Choroid plexus epithelial cell (primary cell): ENCODE data around the gene COL4A1.

ENCODE experiments used
- DNase-seq: peaks from one replicate; pipeline ENCODE4 v3.0.0-alpha.2; 2010; ENCODE audit warnings: low read depth
- H3K4me3 ChIP-seq: 2 replicates; pipeline ENCODE4 v1.5.1; 2011; ENCODE audit warnings: low read depth, mild to moderate bottlenecking, control low read depth, low read length, moderate library complexity
- TF ChIP-seq, protein P1 (sequence below): conservative IDR thresholded peaks from 2 replicates; pipeline ENCODE4 v1.5.1; 2011; ENCODE audit warnings: low read depth, mild to moderate bottlenecking, control low read depth, inconsistent platforms, low read length, moderate library complexity

The COL4A1 gene

DNA sequence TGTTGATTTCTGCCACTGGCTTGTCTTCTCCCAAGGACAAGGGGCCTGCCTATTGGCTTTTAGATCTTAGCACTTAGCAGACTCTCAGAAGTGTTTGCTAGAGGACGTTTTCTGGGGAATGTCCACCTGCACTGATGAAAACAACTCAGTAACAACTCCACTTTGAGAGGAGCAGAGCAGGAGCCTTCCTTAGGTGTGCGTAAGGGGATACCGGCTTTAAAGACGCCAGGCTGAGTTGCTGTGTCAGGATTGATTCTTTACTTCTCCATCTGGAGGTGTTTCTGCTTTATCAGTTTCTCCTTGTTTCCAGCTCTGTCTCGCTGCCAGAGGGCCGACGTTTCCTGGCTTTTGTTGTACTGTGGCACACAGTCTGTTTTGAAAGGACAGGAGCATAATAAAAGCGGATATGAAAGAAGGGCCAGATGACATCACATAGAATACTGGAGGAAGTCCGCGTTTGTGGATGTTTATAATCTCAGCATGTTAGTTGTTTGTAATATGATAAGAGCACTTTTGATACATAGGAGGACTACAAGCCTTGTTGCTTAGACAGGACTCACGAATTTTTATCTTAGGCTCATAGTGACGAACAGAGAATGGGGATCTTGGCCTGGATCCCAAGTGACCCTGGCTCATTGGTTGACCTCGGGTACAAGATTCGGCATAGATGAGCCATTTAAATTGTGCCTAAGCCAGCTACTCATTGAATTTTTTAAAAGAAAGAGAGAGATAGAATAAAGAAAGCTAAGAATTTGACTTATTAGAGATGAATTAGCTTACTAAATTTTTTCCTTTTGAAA, 34.7 kb upstream of the COL4A1 start:
- peak; percentile 91 for DNase-seq
- TF ChIP-seq, protein P1, sequence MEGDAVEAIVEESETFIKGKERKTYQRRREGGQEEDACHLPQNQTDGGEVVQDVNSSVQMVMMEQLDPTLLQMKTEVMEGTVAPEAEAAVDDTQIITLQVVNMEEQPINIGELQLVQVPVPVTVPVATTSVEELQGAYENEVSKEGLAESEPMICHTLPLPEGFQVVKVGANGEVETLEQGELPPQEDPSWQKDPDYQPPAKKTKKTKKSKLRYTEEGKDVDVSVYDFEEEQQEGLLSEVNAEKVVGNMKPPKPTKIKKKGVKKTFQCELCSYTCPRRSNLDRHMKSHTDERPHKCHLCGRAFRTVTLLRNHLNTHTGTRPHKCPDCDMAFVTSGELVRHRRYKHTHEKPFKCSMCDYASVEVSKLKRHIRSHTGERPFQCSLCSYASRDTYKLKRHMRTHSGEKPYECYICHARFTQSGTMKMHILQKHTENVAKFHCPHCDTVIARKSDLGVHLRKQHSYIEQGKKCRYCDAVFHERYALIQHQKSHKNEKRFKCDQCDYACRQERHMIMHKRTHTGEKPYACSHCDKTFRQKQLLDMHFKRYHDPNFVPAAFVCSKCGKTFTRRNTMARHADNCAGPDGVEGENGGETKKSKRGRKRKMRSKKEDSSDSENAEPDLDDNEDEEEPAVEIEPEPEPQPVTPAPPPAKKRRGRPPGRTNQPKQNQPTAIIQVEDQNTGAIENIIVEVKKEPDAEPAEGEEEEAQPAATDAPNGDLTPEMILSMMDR, result no peak
- no peak overlapping the region for H3K4me3 ChIP-seq

DNA sequence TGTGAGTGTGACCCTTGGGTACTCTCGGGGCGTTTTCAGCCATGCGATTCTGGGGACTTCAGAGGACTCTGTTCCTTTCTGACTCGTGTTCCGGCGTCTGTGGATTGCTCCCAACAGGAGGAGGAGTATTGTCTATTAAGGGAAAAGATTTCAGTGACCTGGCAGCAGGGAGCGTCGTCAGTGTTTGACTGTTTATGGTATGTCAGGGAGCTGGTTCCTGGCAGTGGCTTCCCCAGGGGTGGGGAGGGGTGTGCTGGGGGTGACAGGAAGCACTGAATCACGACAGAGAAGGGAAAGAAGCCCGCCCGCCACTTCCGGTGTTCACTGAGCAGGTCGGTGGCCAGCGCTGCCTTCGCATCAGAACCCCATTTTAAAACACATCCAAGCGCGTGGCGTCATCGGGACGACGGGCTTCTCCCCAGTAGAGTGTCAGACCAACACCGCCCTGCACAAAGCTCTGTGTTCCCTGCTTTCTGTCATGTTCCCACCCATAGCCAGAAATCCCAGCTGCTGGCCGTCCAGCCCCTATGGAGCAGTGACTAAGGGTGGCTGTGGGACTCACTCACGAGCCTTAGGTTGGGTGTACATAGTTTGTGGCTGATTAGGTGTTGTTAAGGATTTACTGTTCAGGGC, 34.0 kb upstream of the COL4A1 start:
- H3K4me3 ChIP-seq, result no peak overlapping the region
- DNase-seq, result peak; percentile 84
- TF ChIP-seq, protein P1, result peak; percentile 10

DNA sequence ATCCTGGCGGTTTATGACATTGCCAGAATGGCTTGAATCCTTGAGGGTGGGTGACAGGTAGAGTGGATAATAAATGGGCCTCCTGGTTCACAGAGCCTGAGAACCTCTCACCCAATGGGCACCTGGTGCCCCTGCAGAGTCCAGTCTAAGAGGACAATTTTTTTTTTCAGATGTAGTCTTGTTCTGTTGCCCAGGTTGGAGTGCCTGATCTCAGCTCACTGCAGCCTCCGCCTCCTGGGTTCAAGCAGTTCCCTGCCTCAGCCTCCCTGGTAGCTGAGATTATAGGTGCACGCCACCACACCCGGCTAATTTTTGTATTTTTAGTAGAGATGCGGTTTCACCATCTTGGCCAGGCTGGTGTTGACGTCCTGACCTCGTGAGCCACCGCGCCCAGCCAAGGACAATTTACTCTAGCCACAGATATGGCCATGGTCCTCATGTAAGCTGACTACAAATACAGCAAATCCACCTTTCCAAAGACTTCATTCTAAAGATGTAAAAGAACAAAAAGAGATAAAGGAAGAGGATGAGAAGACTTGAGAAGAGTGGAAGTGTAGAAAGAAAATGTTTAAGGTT, 33.1 kb upstream of the COL4A1 start:
- H3K4me3 ChIP-seq, result no peak overlapping the region
- TF ChIP-seq, protein P1, result no peak
- DNase-seq, result no peak

DNA sequence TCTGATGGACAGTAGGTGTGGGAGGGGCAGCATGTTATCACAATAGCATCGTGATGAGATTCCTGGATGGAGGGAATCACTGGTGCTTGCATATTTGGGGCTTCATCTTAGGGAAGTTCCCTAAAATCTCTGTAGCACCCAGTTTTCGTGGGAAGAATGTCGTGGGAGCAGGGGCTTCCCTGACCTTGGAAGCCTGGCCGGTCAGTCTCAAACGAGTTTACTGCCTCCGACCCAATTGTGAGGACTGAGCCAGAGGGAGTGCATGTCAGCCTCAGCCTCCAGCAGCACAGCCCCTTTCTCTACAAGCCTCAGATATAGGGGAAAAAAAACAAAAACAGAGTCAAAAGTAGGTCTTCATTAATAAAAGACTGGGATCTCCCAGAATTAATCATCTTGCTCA, 32.3 kb upstream of the COL4A1 start:
- TF ChIP-seq, protein P1, result no peak
- no peak for DNase-seq
- H3K4me3 ChIP-seq, result no peak overlapping the region

DNA sequence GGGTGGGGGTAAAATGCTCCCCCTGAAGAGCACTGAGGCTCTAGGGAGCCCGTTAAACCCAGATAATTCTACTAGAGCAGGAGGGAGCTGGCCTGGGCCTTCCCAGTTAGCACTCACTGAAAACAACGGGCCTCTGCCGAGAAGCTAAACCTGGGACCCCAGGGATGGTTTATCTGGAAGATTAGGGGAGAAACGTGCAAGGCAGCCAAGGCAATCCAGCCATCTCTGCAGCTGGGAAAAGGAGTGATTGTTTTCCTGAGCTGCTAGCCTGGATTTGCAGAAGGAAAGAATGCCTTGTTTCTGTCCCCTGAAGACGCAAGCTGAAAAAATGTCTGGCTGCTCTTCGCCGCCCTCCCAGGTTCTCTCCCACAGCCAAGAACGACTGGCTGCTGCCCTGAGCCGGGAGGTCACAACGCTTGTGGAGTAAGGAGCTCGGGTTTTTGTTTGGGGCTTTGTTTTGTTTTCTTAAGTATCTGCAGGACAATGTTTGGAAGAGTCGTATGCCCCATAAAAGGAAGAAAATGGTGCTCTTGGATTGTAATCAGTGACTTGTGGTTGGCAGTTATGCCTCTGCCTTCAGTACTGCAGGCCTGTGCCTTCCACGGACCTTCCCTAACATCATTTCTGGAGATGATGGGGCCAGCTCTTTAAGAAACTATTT, 31.6 kb upstream of the COL4A1 start:
- no peak overlapping the region for H3K4me3 ChIP-seq
- TF ChIP-seq, protein P1, result no peak
- peak; percentile 93 for DNase-seq

DNA sequence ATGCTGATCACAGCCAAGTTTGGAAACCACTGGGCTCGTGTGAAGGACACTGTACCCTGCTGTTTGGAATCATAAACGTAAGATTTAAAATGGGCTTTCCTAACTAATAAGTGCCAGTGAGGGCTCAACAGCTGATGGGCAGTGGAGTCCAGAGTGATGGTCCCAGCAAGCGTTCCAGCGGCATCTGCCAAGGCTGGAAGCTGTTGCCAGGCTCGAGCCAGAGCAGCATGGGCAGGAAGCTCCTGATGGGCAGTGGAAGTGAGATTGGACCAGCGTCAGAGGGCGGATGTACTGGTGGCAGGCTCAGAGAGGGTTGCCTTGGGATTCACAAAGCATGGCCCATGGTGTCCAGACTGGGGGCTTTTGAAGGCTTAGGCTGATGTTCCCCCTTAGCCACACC, 30.3 kb upstream of the COL4A1 start:
- no peak overlapping the region for H3K4me3 ChIP-seq
- DNase-seq, result no peak
- TF ChIP-seq, protein P1, result no peak
